ENCODE data around the gene PHF21B.

- no peak for TF ChIP-seq EZH2 (IDR thresholded peaks at IDR 0.05; ENCODE audit: borderline replicate concordance, low read length)
- no peak for TF ChIP-seq CTCF (conservative IDR thresholded peaks at IDR 0.05 in 1 of 2, IDR thresholded peaks at IDR 0.05 in 1 of 2; ENCODE audit: extremely low read depth in 1 of 2, insufficient read depth in 1 of 2, low read depth in 1 of 2, low read length in 2 of 2)
Measured at GRCh38 chr22:45006964-45007390, 2.8 kb downstream of the PHF21B start.
